Mammary epithelial cell (primary cell): ENCODE data around the gene GRN.

Source experiments
- CTCF ChIP-seq, 2 donors: IDR thresholded peaks in 1 of 2; conservative IDR thresholded peaks in 1 of 2; 2 replicates each; pipeline ENCODE4 v1.5.1; 2011 to 2012; ENCODE audit warnings: inconsistent platforms in 2 of 2, low read length in 2 of 2, mild to moderate bottlenecking in 2 of 2, control low read depth in 1 of 2, low read depth in 1 of 2; ENCODE audit not compliant: insufficient read depth in 1 of 2; ENCODE audit errors: extremely low read depth in 1 of 2
- EZH2 ChIP-seq: IDR thresholded peaks from 2 replicates; pipeline ENCODE4 v1.6.1; 2012; ENCODE audit warnings: low read length, inconsistent platforms, borderline replicate concordance

- TF ChIP-seq CTCF (conservative IDR thresholded peaks at IDR 0.05 in 1 of 2, IDR thresholded peaks at IDR 0.05 in 1 of 2; ENCODE audit: extremely low read depth in 1 of 2, insufficient read depth in 1 of 2, low read depth in 1 of 2, low read length in 2 of 2) (no peak), EZH2 (no peak)
Measured at GRCh38 chr17:44356241-44356640, 11.1 kb downstream of the GRN start.
